ENCODE results near the gene SPC24.

The SPC24 gene, protein sequence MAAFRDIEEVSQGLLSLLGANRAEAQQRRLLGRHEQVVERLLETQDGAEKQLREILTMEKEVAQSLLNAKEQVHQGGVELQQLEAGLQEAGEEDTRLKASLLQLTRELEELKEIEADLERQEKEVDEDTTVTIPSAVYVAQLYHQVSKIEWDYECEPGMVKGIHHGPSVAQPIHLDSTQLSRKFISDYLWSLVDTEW

DNA sequence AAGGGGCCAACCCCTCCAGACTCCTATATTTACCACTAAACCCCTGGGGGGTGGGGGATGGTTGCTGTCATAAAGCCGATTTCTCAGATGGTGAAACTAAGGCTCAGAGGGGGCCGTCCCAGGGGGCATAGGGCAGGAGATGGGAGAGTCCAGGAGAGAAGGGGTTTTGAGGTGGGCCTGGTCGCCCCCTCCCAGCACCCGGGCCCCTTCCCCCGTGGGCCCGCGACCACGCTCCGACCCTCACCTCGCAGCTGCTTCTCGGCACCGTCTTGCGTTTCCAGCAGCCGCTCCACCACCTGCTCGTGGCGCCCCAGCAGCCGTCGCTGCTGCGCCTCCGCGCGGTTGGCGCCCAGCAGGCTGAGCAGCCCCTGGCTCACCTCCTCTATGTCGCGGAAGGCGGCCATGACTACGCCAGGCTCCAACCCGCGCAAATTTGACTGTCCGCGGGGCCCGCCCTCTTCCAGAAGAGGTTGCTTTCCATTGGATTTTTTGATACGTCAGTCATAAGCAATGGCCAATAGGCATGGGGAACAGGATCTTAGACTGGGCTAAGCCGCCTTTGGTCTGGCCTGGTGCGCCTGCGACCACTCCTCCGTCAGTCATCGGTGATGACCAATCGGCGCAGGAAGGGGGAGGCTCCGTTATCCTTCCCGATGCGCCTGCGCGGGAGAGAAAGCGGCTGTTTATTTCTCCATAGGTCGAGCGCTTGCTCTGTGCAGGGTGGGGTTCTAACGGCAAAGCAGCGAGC is at the start of gene SPC24:
Gene SPC24, minus strand, starts transcription at position 410 of the 748 bp plus-strand sequence. Its CDS starts 6 bp downstream, at position 404.
- DNase-seq = peak; percentile 99

DNA sequence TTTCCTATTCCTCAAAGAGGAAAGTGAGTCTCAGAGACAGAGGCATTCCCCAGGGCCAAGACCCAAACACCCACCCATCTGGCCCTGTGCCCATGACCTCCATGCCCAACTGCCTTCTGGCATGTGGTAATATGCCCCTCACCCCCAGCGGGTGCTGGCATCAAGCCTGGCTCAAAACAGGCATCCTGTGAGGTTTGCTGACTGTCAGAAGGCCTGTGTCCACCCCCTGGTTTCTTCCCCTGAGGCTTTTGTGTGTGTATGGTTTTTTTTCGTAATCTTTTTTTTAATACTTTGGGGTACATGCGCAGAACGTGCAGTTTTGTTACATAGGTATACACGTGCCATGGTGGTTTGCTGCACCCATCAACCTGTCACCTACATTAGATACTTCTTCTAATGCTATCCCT is 49.4 kb upstream of the SPC24 start:
- DNase-seq = no peak

DNA sequence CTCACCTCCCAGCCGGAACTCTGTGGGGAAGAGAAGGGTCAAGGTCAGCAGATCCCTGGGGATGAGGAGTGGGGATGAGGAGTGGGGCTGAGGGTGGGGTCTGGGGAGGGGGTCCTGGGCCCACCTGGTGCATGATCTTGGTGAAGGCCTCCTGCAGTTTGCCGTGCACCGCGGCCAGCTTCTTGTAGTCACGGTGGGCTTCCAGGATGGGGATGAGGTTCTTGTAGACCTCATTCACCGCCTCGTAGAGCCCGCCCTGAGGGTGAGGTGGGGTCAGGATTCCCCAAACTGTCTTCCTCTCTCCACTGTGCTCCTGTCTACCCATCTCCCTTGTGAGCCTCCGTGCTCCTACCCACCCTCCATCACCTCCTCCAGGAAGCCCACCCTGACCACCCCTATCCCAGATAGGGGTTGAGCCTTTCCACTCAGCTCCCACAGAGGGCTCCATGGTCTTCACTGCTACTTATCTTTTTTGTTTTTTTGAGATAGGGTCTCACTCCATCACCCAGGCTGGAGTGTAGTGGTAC is 48.6 kb upstream of the SPC24 start:
- DNase-seq = no peak

DNA sequence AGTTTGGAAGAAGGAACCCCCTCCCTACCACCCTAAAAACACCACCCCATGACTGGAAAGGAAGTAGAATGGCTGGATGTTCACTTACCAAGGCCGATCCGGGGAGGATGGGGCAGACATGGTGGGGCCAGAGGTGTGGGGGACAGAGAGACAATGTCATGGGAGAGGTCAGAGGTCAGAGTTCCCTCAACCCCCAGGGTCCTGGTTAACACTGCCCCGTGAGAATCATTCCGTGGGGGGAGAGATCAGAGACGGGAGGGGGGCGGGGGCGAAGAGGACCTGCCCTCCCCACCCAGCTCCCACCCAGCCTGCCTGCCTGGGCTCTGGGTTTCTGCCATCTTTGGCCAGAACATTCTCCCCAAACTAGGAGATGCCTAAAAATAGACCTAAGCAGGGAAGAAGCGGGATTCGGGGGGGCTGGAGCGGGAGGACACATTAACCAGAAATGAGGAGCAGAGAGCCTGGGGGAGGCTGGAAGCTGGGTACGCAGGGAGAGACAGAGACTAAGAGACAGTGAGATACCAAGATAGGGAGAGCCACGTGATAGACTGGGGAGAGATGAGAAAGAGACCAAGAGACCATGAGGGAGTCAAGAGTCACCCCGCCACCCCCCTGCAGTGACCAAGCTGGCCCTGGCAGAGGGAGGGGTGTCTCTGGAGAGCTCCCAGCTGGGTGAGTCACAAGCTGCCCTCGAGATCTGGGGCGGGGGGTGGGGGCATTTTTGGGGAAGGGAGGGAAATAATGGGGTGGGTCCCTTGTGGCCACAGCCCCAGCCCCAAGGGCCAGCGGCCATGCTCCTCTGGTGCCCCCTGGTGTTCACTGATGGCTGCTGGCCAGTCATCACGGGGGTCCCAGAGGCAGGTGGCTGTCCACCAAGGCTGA is 47.9 kb upstream of the SPC24 start:
- DNase-seq = peak; percentile 17

DNA sequence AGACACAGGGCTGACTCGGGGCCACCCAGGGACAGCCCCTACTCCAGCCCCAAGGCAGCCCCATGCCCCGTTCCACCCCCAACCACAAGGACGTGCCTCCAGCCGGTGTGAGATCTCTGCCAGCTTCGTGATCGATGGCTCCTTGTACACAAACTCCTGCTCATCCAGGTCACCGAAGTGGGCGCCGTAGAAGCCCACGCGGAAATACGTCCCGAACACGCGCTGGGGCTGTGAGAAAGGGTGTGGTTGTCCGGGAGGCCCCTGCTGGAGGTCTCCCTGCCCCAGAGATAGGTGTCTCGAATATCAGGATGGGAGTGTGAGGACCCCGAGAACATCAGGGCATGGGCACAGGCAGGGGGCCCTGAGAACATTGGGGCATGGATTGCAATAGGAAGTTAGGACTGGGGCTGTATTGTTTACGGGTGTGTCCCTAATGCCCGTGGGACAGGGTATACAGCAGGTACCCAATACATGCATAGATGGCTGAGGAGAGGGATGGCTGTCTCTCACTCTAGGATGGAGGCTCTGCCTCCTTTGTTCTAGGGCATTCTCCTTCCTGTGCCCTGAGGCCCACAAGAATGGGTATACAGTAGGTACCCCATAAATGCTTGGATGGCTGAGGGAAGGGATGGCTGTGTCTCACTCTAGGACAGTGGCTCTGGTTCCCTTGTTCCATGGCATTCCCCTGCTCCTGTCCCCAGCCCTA is 47.1 kb upstream of the SPC24 start:
- DNase-seq = no peak

DNA sequence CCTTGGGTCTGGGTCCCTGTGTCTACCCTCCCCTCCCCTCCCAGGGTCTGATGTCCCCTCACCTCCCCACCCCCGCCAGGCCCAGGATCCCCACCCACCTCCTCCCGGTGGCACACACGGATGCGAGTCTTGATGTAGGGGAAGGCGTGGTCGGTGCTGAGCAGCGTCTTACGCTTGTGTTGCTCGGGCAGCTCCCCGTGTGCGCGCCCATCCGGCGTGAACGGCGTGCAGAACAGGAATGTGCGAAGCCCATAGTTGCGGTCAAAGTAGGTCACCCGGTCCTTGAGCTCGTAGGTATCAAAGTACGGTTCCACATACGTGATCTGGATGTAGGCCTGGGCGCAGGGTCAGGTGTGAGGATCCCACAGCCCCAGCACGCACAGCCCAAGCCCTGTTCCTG is 46.2 kb upstream of the SPC24 start:
- no peak for DNase-seq

DNA sequence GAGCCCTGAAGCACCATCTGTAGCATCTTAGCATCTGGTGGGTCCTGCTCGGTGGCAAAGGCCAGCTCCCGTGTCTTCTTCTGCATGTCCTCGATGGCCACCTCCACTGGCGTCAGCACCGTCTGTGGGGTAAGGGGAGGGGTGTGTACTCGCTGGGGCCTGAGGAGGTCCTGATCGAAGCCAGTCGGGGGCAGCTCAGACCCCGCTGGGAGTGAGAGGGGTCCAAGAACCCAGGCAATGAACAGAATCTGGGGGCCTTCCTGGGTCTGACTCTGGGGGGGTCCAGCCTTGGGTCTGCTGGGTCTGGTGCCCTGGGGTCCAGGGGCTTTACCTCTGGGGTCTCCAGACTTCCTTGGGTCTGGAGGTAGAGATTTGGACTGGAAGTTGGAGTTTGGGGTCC is 45.3 kb upstream of the SPC24 start:
- DNase-seq = no peak

DNA sequence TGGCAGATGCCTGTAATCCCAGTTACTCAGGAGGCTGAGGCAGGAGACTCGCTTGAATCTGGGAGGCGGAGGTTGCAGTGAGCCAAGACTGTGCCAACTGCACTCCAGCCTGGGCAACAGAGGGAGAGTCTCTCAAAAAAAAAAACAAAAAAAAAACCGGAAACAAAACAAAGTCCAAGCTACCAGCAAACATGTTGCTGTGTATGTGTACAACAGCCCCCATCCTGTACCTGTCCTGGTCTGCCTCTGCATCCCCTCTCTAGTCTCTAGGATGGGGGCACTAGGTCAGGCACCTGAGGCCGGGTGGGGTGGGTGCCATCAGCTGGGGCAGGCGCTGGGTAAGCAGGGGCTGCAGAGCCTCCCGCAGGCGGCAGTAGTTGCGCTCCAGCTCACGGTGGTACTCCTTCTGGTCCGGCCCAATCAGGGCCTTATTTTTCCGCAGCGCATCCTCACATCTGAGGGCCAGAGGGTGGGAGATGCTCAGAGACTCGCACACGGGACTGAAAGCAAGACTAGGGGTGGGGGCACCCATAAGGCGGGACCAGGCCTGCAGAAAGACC is 44.5 kb upstream of the SPC24 start:
- no peak for DNase-seq

DNA sequence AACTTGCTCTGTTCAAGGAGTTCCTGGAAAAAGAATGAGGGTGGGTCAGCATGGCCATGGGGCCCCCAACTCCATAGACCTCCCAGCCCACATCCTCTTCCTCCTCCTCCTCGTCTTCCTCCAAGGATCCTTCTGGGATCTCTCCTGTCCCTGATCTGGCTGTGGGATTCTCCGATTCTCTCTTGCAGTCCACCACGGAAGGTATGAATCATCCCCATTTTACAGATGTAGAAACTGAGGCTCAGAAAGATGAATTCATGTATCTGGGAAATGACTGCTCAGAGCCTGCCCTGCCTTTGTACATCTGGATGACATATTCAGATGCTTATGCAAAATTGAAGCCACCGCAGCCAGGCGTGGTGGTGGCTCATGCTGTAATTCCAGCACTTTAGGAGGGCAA is 43.9 kb upstream of the SPC24 start:
- DNase-seq = no peak

DNA sequence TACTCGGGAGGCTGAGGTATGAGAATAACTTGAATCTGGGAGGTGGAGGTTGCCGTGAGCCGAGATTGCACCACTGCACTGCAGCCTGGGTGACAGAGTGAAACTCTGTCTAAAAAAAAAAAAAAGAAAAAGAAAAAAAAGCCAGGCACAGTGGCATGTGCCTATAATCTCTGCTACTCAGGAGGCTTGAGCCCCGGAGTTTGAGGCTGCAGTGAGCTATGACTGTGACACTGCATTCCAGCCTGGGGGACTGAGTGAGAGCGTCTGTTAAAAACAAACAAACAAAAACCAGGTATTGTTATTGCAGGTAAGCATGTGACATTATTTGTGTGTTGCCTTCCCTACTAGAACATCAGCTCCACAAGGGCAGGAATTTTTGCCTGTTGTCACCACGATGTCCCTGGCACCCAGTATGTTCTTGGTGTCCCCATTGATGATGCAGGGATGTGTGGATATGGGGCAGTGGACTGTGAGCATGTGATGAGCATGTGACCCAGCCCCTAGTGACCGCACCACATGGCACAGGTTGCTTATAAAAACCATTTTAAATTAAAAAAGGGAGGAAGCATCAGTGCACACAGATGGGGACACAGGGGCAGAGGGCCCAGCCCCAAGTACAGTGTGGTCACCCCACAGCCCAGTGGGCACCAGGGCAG is 43.3 kb upstream of the SPC24 start:
- no peak for DNase-seq

DNA sequence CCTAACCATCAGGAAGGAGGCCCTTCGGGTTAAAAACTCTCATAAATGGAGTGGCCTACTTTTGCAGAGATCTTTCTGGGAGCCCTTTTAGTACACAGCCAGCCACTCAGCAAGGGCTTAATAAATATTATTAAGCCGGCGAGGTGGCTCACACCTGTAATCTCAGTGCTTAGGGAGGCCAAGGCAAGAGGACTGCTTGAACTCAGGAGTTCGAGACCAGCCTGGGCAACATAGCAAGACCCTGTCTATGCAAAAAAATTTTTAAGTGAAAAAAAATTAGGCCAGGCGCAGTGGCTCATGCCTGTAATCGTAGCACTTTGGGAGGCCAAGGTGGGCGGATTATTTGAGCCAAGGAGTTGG is 42.6 kb upstream of the SPC24 start:
- no peak for DNase-seq

DNA sequence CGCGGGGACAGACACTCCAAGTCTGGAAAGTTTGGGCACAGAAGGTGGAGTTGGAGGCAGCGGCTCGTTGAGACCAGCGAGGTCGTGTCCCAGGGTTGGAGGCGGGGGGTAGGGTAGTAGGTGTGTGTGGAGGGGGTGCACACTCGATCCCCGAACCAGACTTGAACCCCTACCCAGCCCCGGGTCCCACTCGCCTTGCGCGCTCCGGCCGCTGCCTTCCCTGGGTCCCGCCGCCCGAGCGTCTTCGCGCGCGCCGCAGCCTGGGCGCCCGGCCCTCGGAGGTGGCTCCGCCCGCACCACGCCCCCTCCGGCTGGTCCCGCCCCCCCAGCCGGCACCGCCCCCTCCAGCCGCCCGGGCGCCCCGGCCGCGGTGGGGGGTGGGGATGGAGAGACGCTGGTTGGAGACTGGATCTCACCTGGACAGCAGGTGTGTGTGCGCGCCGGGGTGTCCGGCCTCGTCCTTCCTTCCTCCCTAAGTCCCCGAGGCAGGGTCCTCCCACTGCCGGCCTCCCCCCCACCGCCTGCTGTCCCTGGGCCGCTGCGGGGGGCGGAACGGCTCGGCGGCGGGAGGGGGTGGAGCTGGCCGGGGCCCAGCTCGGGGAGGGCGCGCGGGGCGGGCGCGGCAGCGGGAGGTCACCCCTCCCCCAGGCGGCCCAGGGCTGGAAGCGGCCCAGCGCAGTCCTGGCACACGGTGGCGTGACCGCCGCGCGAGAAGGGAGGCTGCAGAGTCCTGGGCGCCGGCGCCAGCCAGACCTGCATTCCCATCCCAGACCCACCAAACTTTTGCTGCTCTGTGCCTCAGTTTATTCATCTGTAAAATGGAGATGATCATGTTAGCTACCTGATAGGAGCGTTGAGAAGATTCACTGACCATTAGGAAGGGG is 42.0 kb upstream of the SPC24 start, which contains the start of gene KANK2:
Gene KANK2, minus strand, starts transcription at position 255 of the 884 bp plus-strand sequence. CDS start 3,034 bp downstream, outside the sequence.
- DNase-seq = peak; percentile 65

DNA sequence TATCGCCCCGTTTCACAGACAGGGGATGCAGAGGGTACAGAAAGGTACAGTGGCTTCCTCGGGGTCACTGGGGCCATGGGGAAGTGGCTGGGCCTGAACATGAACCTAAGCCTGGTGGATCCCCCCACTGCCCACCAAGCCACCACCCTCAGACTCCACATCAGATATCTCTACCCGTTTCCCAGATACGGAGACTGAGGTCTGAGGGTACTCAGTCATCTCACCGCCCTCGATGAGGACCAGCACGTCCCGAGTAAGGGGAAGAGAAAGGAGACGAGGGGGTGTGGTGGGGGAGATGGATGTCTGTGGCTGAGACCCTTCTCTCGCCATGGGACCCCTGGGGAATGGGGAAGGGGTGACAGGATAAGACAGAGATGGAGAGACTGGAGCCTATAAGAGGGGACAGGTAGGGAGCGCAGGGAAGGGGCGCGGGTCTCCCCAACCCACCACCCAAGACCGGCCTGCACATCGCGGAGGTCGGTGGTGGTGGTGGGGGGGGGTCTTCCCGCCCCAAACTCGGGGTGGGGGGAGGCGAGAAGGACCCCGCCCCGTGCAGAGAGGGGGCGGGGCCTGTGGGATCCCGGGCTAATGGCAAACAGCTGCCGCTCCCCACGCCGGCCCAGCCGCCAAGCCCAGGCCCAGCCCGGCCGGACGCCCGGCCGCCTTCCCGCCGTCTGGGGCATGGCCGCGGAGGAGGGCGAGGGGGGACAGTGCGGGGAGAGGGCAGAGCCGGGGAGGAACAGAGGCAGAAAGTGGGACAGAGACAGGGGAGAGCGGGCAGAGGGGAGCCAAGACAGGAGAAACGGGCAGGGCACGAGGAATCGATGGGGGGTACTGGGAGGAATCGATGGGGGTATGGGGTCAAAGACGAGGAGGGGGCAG is 41.1 kb upstream of the SPC24 start:
- DNase-seq = no peak

DNA sequence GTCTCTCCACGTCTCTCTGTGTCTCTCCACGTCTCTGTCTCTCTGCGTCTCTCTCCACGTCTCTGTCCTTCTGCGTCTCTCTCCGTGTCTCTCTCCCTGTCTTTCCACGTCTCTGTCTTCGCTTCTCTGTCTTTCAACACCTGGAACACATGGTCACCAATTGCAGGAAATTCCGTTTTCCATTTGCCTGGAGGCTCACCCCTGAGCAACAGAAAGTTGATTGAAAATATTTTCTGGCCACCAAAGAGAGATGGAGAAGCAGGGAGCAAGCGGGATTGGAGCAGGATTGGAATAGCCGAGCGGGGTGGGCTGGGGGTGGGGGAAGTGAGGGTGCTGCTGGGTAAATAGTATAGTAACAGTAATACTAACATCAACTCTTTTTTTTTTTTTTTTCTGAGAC is 40.1 kb upstream of the SPC24 start:
- no peak for DNase-seq

DNA sequence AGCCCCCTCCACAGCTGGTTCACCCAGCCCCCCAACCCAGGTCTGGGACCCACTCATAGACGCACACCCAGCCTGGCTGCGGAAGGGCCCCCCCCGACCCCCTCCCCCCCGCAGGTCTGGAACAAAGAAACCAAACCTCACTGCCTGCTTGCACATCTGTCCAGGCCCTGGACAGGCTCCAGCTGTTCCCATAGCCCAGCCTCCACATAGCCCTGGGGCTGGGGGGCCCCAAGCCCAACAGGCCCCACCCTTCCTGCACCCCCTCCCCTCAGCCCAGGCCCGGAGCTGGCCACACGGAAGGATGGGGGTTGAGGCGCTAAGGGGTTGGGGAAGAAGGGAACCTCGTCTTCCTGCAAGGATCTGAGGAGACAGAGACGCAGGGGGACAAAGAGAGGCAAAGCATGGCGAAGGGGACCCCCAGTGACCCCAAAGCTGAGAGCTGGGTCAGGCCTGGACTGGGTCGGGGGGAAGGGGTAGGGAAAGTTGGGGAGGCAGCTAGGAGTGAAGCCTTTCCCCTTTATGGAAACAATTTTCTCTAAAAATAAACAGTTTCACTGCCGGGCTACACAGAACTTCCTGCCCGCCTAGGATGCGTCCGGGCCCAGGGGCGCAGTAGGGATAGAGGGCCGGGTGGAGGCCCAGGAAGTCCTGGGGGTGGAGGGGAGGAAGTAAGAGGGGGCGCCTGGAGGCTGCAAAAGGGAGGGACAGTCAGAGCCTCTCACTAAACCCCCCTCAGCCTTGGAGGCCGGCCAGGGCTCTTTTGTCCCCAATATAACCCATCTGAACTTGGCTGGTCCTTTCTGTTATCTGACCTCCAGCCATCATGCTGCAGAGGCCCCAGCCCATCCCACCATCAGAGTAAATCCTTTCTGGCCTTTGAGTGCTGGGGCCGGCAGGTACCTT is 39.3 kb upstream of the SPC24 start:
- no peak for DNase-seq

DNA sequence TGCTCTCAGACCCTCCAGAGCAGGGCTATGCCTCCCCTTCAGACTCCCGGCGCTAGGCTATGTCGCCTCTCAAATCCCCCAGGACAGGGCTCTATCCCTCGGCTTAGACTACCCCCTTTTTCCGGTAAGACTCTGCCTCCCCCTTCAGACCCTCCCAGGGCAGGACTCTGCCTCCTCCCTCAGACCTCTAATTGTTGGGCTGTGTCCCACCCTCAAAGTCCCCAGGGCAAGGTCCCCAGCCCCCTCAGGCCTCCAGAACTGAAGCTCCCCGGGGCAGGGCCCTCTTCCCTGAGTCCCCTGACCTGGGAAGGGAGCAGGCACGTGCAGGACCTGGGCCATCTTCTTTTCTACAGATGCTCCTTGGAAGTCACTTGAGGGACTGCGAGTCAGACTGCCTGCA is 38.6 kb upstream of the SPC24 start:
- no peak for DNase-seq

DNA sequence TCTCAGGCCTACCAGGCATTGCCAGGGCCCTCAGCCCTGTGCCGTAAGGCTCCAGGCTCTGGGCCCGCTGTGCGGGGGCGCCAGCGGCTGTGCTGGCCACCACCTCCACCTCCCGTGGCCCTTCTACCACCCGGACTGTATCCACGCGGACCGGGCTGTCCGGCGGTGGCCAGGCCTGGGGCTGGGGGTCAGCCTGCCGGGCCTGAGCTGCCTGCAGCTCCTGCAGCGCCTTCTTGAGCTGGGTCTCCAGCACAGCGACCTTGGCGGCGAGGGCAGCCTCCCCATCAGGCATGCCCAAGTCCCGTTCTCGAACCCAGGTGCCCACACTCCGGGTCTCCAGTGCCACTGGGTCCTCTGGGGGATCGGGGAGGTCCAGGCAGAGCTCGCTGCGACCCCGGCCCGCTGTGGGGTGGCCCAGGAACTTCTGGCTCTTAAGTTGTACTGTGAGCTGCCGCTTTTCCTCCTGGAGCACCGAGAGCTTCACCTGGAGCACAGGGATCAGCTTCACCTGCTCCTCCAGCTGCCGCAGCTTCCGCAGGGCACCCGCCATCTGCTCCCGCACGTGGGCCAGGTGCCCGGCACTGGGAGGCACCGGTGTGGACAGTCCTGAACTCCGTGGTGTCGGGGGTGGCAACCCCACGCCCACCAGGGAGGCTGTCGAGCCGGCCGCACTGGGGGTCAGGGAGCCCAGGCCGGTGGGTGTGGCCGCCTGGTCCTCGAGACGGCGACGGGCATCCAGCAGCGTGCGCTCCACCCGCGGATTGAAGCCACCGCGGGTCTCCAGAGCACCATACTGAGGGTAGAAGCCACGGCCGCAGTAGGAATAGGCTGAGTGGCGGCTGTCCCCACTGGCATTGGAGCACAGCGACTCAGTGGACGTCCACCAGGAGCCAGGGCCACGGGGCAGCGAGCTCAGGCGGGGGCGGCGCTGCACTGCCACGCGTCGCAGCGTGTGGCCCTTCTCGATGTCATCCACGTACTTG is 37.7 kb upstream of the SPC24 start:
- DNase-seq = no peak

Measured in inflammatory macrophage treated with lipopolysaccharide for 4 hours (primary cell).